ENCODE results near the gene CD3G. TPM values are rescaled to one million over a fixed set of nuclear protein-coding genes. Genes with fewer than 3 reads are reported as not detected.

Gene CD3G
- total and polyA plus RNA-seq, 2 of the 8 experiments (the other 6 are each of a cell fraction or from before 2014, with no cell fraction given): not detected

DNA sequence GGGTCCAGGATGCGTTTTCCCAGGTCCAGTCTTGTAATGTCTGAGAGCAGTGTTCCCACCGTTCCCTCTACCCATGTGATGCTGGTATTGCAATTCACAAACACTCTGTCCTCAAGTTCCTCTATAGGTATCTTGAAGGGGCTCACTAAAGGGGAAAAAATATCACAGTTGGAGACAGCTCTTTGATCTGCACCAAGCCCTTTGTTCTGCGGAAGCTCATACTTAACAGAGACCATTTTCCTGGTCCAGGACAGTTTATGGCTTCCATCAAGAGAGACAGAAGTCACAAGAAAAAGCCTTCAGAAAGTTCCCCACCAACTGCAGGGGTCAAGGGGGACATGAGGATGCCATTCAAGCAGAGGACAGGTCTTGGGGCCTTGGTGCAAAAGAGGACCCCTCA, 3.7 kb upstream of the CD3G start:
- H2BK12ac ChIP-seq (ENCODE audit: low read depth, low read length): no peak overlapping the region
- H3K4me2 ChIP-seq (ENCODE audit: insufficient read depth in 1 of 2, low read depth in 2 of 2, low read length in 2 of 2): no peak overlapping the region
- no peaks in the 10 kb centered on the region for H3K9me3 ChIP-seq (ENCODE audit: insufficient read depth in 2 of 2, low read depth in 1 of 2, low read length in 1 of 2)
- H4K20me1 ChIP-seq (replicated peaks in 1 of 2; ENCODE audit: control insufficient read depth in 1 of 2, insufficient read depth in 2 of 2, low read length in 2 of 2): no peaks in the 10 kb centered on the region
- no peak overlapping the region for H3K14ac ChIP-seq (ENCODE audit: insufficient read length)
- H3K4ac ChIP-seq (replicated peaks; ENCODE audit: insufficient read length, low read depth, low read length): no peak overlapping the region
- FAIRE-seq (no peak), DNase-seq (ENCODE audit: low read depth in 1 of 2, low spot score in 2 of 2) (no peak)
- no peak overlapping the region for H3K27ac ChIP-seq (ENCODE audit: low read depth, low read length)
- no peak overlapping the region for H2BK15ac ChIP-seq (ENCODE audit: low read length)
- no peaks in the 10 kb centered on the region; a peak in 1 of 7 replicates for H3K27me3 ChIP-seq (replicated peaks in 1 of 4; ENCODE audit: control insufficient read depth in 3 of 4, extremely low read depth in 1 of 4, insufficient read depth in 3 of 4, low read length in 3 of 4)
- no peaks in the 10 kb centered on the region for H3K4me1 ChIP-seq (replicated peaks in 1 of 4; ENCODE audit: control insufficient read depth in 3 of 4, insufficient read depth in 4 of 4, low read length in 3 of 4)
- H3K36me3 ChIP-seq (ENCODE audit: control insufficient read depth in 2 of 4, insufficient read depth in 4 of 4, low read length in 3 of 4): no peaks in the 10 kb centered on the region
- H3K9ac ChIP-seq (replicated peaks in 1 of 4; ENCODE audit: extremely low read depth in 1 of 4, low read depth in 3 of 4, low read length in 3 of 4): no peak overlapping the region
- H4K8ac ChIP-seq (ENCODE audit: extremely low read depth, insufficient read depth, low read length): no peak overlapping the region
- H3K79me2 ChIP-seq (ENCODE audit: control insufficient read depth in 1 of 2, insufficient read depth in 2 of 2, low read length in 2 of 2): no peaks in the 10 kb centered on the region
- ChIA-PET POLR2A (ENCODE audit: partially characterized antibody) (no interaction called here), CTCF (ENCODE audit: partially characterized antibody) (interaction anchor here (0.6 to 4.9 kb wide), 5 partner anchors 12 to 55 kb away, joined by 3 to 24 read pairs (median 3); no protein-coding TSS in a partner anchor)
- no peak overlapping the region for H3K4me3 ChIP-seq (ENCODE audit: extremely low read depth in 1 of 4, insufficient read depth in 2 of 4, low read depth in 3 of 4, low read length in 4 of 4)
- H4K91ac ChIP-seq (replicated peaks; ENCODE audit: insufficient read length, low read length): no peak overlapping the region
- H2BK5ac ChIP-seq (ENCODE audit: low read depth, low read length): no peak overlapping the region
- no peak overlapping the region for H2BK20ac ChIP-seq (ENCODE audit: low read length)
- no peak overlapping the region for H3K56ac ChIP-seq (replicated peaks; ENCODE audit: insufficient read length, low read depth, low read length)
- no peaks in the 10 kb centered on the region for H3K23me2 ChIP-seq (ENCODE audit: low read depth, low read length)
- TF ChIP-seq EGR1 (IDR thresholded peaks at IDR 0.05; ENCODE audit: borderline replicate concordance, low read depth, low read length): no peak
- no peak for TF ChIP-seq TAF1 (IDR thresholded peaks at IDR 0.05; ENCODE audit: low read depth, low read length)
- 83% methylated on average over 3 of the region's 3 CpGs; no CpG with 5 or more reads in 1 of the 2 experiments for WGBS, 2 experiments (ENCODE audit: extremely low coverage in 1 of 2, insufficient coverage in 1 of 2, insufficient read length in 1 of 2, insufficient replicate concordance in 2 of 2, low coverage in 1 of 2, low lambda C conversion rate in 2 of 2, missing lambda C conversion rate in 1 of 2)
- no peak overlapping the region for H2AFZ ChIP-seq (ENCODE audit: low read length)
- H2BK120ac ChIP-seq (replicated peaks; ENCODE audit: low read depth, low read length): no peak overlapping the region
- no peak overlapping the region for H3K23ac ChIP-seq (ENCODE audit: insufficient read length)
- no peak overlapping the region for H3K18ac ChIP-seq (ENCODE audit: extremely low read depth, low read length)
- H3K79me1 ChIP-seq (ENCODE audit: low read depth, low read length): no peaks in the 10 kb centered on the region; the same call in 1 of the 2 replicates
- H2AK5ac ChIP-seq (ENCODE audit: low read depth, low read length): no peak overlapping the region
- H4K5ac ChIP-seq (ENCODE audit: insufficient read length, low read depth, low read length): no peak overlapping the region
